ENCODE data around the gene LSS. TPM values are rescaled to one million over a fixed set of nuclear protein-coding genes. Genes with fewer than 3 reads are reported as not detected.
"Not testable (repeated sequence)": the region's sequence is repeated elsewhere in the genome, so short reads cannot be mapped to it uniquely, and the experiment has no call there.

LSS gene
- total RNA-seq, 1 donor from 2014 or later = 61.0 TPM

GRCh38 chr21:46248422-46248782 is 19.8 kb upstream of the LSS start:
- no peak for ATAC-seq
- no peak for DNase-seq (ENCODE audit: missing footprints)
- intact Hi-C loops (cut with DNase I) = no loop called here

DNA sequence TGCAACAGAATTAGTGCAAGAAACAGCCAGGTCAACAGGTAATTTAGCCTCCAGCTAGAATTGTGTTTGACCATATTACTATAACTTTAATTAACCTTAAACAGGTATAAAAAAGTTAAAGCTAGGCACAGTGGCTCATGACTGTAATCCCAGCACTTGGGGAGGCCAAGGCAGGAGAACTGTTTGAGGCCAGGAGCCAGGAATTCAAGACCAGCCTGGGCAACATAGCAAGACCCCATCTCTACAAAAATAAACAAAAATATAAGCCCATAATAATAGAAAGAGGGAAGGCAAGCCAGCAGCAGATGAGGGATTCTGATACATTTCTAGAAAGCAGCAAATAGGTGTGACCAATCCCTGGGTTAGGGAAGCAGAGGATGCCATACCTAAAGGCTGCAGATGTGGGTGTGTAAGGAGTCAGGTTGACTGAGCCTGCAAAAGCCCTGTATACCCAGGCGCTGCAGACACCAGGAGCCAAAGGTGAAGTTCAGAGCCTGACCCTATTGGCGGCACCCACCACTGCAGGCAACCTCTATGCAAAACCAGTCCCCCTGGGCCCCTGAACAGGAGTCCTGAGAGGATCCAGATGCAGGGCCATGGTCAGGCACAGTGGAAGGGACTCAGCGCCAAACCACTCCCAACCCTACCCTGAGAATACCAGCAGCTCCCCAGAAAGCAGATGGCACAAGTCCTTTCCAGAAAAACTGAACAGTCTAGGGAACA is 19.3 kb upstream of the LSS start:
- intact Hi-C loops (cut with DNase I) = no loop called here
- ATAC-seq (peak; percentile 19), DNase-seq (ENCODE audit: missing footprints) (no peak)

GRCh38 chr21:46246345-46246744 is 17.8 kb upstream of the LSS start:
- ATAC-seq (no peak), DNase-seq (ENCODE audit: missing footprints) (no peak)
- intact Hi-C loops (cut with DNase I) = no loop called here

DNA sequence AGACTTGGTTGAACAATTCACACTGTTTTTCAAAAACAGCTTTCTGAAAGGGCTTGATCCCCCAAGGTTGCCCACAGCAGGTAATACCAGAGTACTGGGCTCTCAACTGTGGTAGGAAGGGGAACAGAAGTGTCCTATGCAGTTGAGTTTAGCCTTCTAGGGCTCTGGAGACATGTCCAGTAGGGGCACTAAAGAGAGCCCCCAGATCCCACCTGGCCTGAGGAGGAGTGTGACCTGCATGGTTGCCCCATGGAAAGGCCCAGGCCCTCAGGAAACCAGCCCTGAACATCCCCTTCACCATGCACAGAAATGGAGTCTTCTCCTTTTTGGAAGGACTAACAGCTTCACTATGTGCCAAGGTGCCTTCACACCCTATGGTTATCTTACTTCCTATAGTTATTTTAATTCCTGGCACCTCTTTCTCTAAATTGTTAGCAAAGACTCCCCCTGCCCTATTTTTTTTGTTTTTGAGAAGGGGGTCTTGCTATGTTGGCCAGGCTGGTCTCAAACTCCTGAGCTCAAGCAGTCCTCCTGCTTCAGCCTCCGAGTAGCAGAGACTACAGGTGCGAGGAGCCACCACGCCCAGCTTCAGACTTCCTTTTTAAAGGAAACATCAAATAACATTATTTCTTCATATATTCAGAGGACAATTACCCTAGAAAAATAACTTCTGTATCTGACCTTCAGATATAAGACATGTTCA is 16.8 kb upstream of the LSS start:
- no peak for DNase-seq (ENCODE audit: missing footprints)
- intact Hi-C loops (cut with DNase I) = no loop called here
- ATAC-seq = no peak

GRCh38 chr21:46244602-46245001 is 16.0 kb upstream of the LSS start:
- intact Hi-C loops (cut with DNase I) = no loop called here
- DNase-seq (ENCODE audit: missing footprints) = no peak
- ATAC-seq = no peak

DNA sequence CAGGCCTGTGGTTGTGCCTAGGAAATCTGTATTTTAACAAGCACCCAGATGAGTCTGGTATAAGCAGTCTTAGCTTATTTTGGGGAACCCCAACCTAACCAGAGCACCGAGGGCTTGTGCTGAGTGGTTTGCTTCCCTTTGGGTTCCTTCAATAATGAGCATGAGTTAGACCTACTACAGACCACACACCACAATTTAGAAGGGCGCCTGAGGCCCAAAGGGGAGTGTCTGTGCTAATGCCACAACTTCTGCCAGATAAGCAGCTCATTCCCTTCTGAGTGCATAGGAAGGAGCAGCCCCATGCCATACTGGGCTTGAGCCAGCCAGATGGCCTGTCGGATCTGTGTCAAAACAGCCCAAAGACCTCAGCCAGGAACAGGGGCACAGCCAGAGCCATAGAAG is 15.4 kb upstream of the LSS start:
- intact Hi-C loops (cut with DNase I) = no loop called here
- ATAC-seq (no peak), DNase-seq (ENCODE audit: missing footprints) (no peak)

GRCh38 chr21:46243325-46243724 is 14.8 kb upstream of the LSS start:
- intact Hi-C loops (cut with DNase I) = no loop called here
- ATAC-seq = no peak
- DNase-seq (ENCODE audit: missing footprints) = no peak

DNA sequence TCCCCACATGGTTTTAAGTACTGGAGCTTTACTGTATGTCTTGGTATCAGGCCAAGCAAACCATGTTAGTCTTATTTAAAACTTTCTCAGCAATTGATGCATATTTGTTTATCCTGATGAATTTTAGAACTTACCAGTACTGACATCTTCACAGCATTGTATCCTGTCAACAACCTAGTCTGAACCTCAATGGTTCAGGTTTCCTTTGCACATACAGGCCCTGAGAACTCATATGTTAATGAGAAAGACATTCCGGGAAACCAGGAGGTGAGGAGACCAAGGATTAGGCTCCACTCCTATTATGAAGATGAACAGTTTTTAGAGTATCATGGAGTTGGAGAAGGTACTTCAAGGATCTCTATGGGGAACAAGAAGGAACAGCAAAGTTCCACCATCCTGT is 13.0 kb upstream of the LSS start:
- intact Hi-C loops (cut with DNase I); ATAC-seq; DNase-seq (ENCODE audit: missing footprints): not testable (repeated sequence)

DNA sequence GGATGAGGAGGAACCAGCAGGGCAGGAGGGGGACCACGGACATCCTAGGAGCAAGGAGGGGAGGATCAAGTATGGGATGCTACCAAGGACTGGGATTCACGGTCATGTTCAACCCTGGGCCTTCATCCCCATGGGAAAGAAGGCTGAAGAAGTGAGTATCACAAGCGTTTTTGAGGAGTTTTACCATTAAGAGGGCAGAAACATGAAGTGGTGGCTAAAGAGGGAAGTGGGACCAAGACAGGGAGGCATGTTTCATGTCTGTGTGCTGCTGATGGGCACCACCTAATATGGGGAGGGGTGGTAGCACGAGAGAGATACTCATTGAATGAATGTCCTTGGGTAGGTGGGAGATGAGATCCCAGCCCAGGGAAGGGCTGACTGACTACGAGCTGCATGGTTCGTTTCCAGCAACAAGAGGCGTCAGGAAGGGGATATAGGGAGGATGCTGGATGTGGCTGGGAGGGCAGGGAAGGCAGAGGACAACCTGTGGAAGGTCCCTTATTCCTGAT is 11.3 kb upstream of the LSS start:
- DNase-seq (ENCODE audit: missing footprints) (no peak), ATAC-seq (no peak)
- intact Hi-C loops (cut with DNase I) = no loop called here

- no peak for DNase-seq (ENCODE audit: missing footprints)
- intact Hi-C loops (cut with DNase I) = no loop called here
- no peak for ATAC-seq
Measured at GRCh38 chr21:46237474-46237873, 8.9 kb upstream of the LSS start.

- ATAC-seq = no peak
- intact Hi-C loops (cut with DNase I) = loop anchor here (5.0 kb wide), 1 partner anchor 88 kb away; the partner anchor contains the start of genes C21orf58 and PCNT
- DNase-seq (ENCODE audit: missing footprints) = no peak
Measured at GRCh38 chr21:46234436-46234950, 5.9 kb upstream of the LSS start.

GRCh38 chr21:46229923-46230260 is 1.3 kb upstream of the LSS start:
- no peak for DNase-seq (ENCODE audit: missing footprints)
- no peak for ATAC-seq
- intact Hi-C loops (cut with DNase I) = loop anchor here (2.0 to 10.0 kb wide), 5 partner anchors 41 to 255 kb away; partner anchors contain the start of genes C21orf58, MCM3AP, PCNT and YBEY

DNA sequence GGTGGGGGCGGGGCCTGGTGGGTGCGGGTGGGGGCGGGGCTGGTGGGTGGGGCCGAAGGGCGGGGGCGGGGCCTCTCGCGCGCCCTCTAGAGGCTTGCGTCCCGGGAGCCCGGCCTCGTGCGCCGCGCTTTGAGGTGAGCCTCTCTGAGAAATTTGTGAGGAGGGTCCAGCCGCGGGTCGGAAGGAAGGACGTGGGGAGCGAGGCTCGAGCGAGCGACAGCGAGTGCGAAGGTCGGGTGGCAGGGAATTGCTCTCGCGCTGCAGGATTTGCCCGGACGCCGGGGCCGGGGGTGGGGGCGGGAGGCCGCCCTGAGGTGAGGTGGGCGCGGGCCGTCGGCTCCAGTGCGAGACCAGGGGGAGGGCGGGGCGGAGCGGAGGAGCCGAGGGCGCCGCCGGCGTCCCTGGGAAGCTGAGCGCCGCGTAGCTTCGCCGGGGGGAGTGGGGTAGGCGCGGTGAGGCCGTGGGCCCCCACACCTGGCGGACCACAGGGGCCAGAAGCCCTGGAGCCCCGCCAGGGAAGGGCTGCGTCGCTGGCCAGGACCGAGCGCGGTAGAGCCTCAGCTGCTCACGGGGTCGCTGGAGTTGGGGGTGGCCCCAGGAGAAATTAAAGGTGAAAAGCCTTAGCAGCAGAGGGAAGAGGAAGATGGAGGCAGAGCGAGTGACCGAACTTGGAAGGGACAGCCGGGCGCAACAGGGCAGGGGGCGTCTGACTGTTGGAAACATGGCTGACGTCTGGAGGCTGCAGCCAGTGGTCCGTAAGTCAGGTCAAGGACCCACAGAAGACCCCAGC is 754 bp upstream of the LSS start:
- intact Hi-C loops (cut with DNase I) = loop anchor here (2.0 to 10.0 kb wide), 4 partner anchors 41 to 255 kb away; partner anchors contain the start of genes MCM3AP and YBEY
- DNase-seq (ENCODE audit: missing footprints) = no peak
- ATAC-seq = peak; percentile 26

GRCh38 chr21:46227811-46228344 is 696 bp downstream of the LSS start:
- intact Hi-C loops (cut with DNase I) = loop anchor here (2.0 to 10.0 kb wide), 4 partner anchors 39 to 253 kb away; partner anchors contain the start of genes MCM3AP and YBEY
- DNase-seq (ENCODE audit: missing footprints) (no peak), ATAC-seq (no peak)

DNA sequence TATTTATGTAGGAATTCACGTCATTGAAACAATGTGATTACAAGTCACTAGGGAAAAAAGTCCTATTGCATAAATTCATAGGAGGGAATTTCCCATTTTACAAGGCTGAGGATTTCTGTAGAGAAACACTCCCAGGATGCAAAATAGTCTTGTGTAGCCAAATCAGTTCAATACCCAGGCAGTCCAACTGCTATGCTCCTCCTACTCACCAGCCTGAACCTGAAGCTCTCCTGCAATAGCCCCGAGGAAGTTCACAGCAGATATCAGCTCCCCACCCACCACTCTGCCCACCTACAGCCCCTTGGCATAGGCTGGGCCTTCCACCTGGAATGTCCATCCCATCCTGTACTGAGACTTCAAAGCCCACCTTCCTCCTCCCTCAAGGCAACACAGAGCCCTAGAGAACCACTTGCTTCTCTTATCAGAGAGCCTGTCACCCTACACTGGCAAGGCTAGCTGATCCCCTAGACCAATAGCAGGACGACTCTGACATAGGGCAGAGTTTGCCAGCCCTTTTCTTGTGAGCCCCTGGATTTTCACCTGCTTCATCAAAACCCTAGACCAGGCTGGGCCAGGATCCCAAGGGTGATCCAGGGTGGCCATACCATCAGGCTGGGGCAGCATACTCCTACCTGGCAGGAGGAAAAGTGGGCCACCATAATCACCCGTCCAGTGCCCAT is 1.5 kb downstream of the LSS start:
- no peak for ATAC-seq
- intact Hi-C loops (cut with DNase I) = loop anchor here (5.0 to 10.0 kb wide), 3 partner anchors 60 to 252 kb away; partner anchors contain the start of genes MCM3AP and YBEY
- no peak for DNase-seq (ENCODE audit: missing footprints)

GRCh38 chr21:46226146-46226545 is 2.4 kb downstream of the LSS start:
- DNase-seq (ENCODE audit: missing footprints) = no peak
- ATAC-seq = no peak
- intact Hi-C loops (cut with DNase I) = loop anchor here (5.0 to 10.0 kb wide), 3 partner anchors 61 to 251 kb away; partner anchors contain the start of genes MCM3AP and YBEY

- intact Hi-C loops (cut with DNase I) = loop anchor here (10.0 kb wide), 1 partner anchor 249 kb away; no protein-coding TSS in a partner anchor
- not testable (repeated sequence) for DNase-seq (ENCODE audit: missing footprints)
Measured at GRCh38 chr21:46223661-46224060, 4.9 kb downstream of the LSS start.

GRCh38 chr21:46223217-46223616 is 5.4 kb downstream of the LSS start:
- ATAC-seq = no peak
- intact Hi-C loops (cut with DNase I) = loop anchor here (10.0 kb wide), 1 partner anchor 248 kb away; no protein-coding TSS in a partner anchor
- no peak for DNase-seq (ENCODE audit: missing footprints)

More at GRCh38 chr21:46223661-46224060, 4.9 kb downstream of the LSS start:
- not testable (repeated sequence) for ATAC-seq

All from Right ventricle myocardium inferior (tissue), 1 donor.